AG09319 (cell line): ENCODE results near the gene HOXB6.

Experiments used
- DNase-seq: peaks from one replicate; pipeline ENCODE4 v3.0.0-alpha.2; 2010; ENCODE audit warnings: low read depth; ENCODE audit errors: extremely low read depth
- CTCF ChIP-seq: IDR thresholded peaks from 2 replicates; pipeline ENCODE4 v1.5.1; 2011; ENCODE audit warnings: low read depth, mild to moderate bottlenecking, inconsistent platforms, low read length, moderate library complexity

The HOXB6 gene

DNA sequence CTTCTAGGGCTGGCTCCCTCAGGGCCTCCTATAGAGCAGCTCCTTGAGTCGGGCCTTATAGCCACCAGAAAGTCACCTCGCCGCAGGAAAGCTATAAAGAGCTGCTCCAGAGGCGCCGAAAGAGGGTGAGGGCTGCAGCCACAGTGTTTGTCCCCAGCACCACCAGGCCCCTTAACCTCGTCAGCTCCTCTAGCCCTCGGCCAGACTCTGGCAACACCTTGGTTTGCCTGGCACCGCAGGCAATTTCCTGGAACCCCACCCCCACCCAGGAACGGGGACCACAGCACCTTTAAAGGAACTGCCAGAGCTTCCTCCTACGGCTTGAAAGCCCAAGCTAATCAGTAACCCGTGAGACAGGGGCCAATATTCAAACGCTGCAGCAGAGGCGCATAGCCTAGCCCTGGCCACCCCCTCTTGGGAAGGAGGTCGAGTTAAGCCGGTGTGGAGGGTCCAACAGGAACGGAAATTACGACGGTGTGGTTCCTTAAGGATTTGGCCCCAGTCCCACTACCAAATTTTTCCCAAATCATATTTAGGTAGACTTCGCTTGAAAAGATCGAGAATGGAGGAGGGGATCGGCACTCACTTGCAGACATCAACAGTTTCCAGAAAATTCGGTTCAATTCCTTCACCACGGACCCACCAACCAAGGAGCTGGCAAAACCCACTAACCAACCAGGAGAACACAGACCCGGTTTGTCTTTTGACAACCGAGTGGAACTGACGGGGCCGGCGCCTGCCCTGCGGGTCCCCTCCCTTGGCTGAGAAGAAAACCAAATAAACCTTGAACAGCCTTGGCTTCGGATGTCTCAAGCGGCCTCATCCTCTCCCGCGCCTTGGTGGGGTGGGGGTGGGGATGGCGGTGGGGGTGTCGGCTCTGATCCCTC lies 3.0 kb downstream of the HOXB6 start:
- TF ChIP-seq CTCF: no peak
- DNase-seq: no peak

GRCh38 chr17:48601207-48601538 lies 3.6 kb downstream of the HOXB6 start:
- TF ChIP-seq CTCF: no peak
- no peak for DNase-seq

DNA sequence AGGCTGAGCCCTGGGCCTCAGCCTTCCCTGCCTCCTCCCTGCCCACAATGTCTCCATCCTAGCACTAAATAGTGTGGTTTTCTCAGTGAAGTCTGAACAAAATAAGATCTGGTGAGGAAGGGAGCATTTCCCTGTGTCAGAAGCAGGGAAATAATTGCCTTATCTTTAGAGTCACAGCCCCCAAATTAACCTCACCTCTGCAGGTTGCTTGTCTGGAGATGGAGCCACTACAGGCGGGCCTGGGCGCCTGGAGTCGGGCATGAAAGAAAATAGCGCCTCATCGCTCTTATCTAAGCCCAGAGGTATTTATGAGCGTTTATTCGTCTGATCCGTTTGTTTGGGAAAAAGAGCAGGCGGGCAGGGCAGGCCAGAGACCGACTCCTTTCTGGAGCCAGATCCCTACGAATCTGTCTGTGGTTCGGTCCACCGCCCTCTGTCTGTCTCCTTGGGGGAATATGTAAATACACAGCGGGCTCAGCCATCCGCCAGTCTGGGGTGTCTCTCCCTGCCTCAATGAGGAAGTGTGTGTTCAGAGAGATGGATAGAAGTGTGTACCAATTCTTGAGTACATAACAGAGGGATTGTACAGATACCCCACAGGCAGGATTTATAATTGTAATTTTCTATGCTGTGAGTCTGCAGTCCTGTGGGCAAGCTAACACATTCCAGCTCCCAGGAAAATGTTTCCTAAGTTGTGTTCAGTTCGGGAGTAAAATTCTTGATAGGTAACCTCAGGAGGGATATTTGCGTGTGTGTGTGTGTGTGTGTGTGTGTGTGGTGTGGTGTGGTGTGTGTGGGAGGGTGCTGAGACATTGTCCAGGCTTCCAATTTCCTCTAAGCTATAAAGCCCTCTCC lies 4.3 kb downstream of the HOXB6 start:
- TF ChIP-seq CTCF: no peak

DNA sequence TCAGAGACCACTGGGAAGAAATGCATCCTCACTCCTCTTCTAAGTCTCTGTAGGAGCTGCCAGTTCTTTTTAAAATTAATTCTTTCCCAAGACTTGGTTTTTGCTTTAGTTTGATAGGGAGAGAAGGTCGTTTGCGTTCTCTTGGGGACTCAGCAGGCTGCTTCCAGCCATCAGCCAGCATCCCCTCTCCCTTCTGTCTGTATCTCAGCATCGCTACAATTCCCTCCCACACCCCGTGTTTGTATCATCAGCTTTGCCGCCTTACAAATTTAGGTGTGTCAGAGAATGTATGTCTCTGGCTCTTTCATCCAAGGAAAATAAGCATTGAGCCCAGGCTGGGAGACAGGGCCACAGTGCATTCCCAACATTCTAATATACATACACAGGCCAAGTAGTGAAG lies 5.4 kb downstream of the HOXB6 start:
- DNase-seq: no peak
- no peak for TF ChIP-seq CTCF

More for the DNA sequence above, 4.3 kb downstream of the HOXB6 start:
- DNase-seq: no peak

DNA sequence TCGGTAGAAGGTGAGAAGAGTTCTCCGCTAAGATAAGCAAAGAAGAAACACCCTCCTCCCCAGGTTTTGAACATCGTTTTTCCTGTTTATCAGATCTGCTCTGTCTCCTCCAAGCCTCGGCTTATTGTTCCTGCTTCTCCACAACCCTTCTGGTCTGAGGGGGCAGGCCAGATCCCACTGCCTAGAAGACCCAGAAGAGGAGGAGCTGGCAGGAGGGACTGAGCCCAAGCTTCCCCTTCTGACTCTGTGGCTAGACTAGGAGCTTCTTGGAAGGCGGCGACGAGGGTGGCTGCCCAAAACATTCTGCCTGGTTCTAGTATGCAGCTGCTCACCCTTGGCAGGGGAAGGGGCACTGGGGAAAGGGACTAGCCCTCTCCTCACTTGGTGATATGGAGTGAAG lies 6.0 kb downstream of the HOXB6 start:
- TF ChIP-seq CTCF: no peak
- DNase-seq: no peak

DNA sequence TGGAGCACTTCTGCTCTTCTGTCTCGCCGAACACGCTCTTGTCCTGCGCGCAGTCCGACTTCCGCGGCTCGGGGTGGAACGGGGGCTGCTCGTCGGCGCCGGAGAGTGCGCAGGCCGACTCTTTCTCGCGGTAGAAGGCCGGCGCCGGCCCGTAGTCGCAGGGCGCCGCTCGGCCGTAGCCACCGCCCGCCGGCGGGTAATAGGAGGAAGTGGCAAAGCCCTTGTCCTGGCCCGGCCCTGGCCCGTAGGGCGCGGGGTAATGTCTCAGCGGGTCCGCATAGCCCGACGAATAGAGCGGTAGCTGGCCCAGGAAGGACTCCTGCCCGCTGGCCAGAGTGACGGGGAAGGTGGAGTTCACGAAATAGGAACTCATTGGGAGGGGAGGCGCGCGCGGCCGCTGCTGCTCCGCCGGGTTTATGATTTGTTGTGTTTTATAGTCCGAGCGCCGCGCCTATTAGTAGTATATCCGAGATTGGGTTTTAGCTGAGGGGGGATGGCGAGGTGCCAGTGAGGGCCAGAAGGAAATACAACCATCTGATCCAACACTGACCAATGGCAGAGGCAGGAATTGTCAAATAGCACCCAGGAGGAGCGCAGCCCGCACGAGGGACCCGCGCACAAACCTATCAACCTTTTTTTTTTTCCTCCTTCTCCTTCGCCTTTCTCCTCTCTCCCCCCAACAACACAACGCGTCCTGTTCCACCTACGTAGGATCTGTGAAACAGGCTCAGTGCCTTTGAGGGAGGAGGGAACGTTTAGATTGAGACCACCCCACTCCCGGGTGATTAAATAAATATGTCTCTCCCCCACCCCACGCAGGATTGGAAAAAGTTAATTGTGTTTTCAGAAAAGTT lies 6.8 kb downstream of the HOXB6 start:
- no peak for TF ChIP-seq CTCF
- DNase-seq: no peak

DNA sequence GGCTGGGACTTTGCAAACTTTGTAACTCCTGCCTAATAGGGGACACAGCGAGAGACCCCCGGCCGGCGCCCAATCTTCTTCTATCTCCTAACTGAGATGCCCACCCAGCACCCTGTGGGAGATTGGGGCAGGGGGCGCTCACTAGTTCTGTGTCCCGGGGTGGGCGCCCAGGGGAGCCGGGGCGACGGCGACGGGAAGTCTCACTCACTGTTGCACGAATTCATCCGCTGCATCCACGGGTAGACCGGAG lies 7.3 kb downstream of the HOXB6 start:
- TF ChIP-seq CTCF: no peak
- no peak for DNase-seq
